Activated naive CD4-positive, alpha-beta T cell treated with anti-CD3 and anti-CD28 coated beads, Interleukin-2, amount 10 ng/mL, durations not matched to agents 7 days and 5 days (primary cell): Measurements from ENCODE around the gene ADIPOR2.
"Not testable (repeated sequence)": the region's sequence is repeated elsewhere in the genome, so short reads cannot be mapped to it uniquely, and the experiment has no call there.

Experiments used
- CTCF ChIA-PET: fragments of 350-600 bp; sonication (Branson Sonifier 250); formaldehyde crosslinking; loops from one replicate; lab custom pipeline; 2021; ENCODE audit warnings: antibody characterized with exemption; lab: Charles Lee
- DNase-seq: peaks from one replicate; pipeline ENCODE4 v3.0.0-alpha.2; 2020
- H3K27ac Mint-ChIP-seq: one replicate; pipeline ENCODE4 v1.8.0; 2021; ENCODE audit warnings: mild to moderate bottlenecking, moderate library complexity, mixed read lengths
- H3K27me3 Mint-ChIP-seq: one replicate; pipeline ENCODE4 v1.8.0; 2021; ENCODE audit warnings: mild to moderate bottlenecking, mixed read lengths
- H3K36me3 Mint-ChIP-seq: one replicate; pipeline ENCODE4 v1.8.0; 2021; ENCODE audit warnings: mixed read lengths
- H3K4me1 Mint-ChIP-seq: one replicate; pipeline ENCODE4 v1.8.0; 2021; ENCODE audit warnings: mixed read lengths
- H3K4me3 Mint-ChIP-seq: one replicate; pipeline ENCODE4 v1.8.0; 2021; ENCODE audit warnings: mild to moderate bottlenecking, moderate library complexity, mixed read lengths
- H3K9me3 Mint-ChIP-seq: one replicate; pipeline ENCODE4 v1.8.0; 2021; ENCODE audit warnings: mixed read lengths

The ADIPOR2 gene

DNA sequence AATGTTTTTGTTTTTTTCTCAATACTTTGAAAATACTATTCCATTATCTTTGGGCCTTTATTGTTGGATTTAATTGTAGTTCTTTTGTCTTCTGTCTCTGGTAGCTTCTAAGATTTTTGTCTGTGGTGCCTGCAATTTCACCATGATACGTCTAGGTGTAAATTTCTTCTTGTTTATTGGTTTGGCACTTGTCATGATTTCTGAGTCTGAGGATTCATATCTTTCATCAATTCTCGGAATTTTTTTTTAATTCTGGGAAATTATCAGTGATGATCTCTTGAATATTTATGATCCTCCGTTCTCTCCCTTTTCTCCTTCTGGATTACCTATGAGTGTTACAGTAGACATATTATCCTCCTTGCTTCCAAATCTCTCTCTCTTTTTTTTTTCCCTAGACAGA is 14.8 kb upstream of the ADIPOR2 start:
- Mint-ChIP-seq H3K27me3 (peaks cover 9% of the 10 kb centered on the region), H3K4me1 (peaks cover 3% of the 10 kb centered on the region), H3K4me3 (no peak overlapping the region), H3K9me3 (no peaks in the 10 kb centered on the region), H3K36me3 (no peaks in the 10 kb centered on the region), H3K27ac (no peak overlapping the region)
- CTCF ChIA-PET = interaction anchor here (1.4 kb wide), 1 partner anchor 115 kb away, joined by 4 read pairs; no protein-coding TSS in a partner anchor
- no peak for DNase-seq

DNA sequence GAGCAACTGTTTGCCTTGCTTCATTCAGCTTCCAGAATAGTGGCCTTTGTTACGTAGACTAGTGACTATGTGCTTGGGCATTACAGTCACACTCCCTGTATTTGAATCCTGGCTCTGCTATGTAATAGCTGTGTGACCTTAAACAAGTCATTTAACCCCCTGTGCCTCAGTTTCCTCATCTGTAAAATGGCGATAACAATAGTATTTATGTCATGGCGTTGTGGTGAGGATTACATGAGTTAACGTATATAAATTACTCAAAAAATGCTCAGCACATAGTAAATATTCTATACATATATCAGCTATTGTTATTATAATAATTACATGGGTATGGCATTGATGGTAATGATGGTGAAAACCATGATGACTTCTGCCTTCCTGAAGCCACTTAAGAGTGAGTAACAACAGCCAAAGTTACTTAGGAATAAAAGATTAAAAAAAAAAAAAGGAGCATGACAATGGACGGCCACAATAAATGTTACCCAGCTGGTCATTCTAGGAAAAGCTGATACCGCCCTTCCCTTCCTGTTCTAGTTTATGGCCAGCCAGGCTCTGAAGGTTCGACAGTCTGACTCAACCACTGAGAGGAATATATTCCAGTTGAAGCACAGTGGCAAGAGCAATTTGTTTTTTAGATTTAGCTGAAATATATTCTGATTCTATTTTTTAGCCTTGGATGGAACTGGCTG is 9.9 kb upstream of the ADIPOR2 start:
- H3K27me3 Mint-ChIP-seq = peaks cover 26% of the 10 kb centered on the region

DNA sequence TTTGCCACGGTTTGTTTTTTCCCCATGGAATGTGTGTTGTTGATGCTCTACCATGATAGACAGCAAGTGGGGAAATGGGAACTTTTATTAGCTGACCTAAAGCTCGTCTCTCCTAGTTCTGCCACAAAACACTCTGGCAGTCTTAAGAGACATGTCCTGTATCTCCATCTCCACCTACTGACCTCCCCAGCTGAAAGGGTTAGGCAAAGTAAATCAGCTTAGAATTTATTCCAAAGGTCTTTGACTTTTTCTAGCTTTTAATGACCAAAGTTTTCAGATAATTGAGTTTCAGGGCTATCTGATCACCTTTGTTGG is 9.4 kb upstream of the ADIPOR2 start:
- Mint-ChIP-seq H3K9me3 (no peaks in the 10 kb centered on the region), H3K4me1 (no peaks in the 10 kb centered on the region), H3K4me3 (no peak overlapping the region), H3K36me3 (no peaks in the 10 kb centered on the region), H3K27ac (no peak overlapping the region), H3K27me3 (peaks cover 26% of the 10 kb centered on the region)
- CTCF ChIA-PET = interaction anchor here (0.6 to 1.2 kb wide), 6 partner anchors 8 to 110 kb away, joined by 3 to 5 read pairs (median 4); no protein-coding TSS in a partner anchor
- no peak for DNase-seq

More for the DNA sequence above, 9.9 kb upstream of the ADIPOR2 start:
- DNase-seq = no peak
- Mint-ChIP-seq H3K4me1 (no peaks in the 10 kb centered on the region), H3K36me3 (no peaks in the 10 kb centered on the region), H3K4me3 (no peak overlapping the region), H3K27ac (no peak overlapping the region), H3K9me3 (no peaks in the 10 kb centered on the region)
- CTCF ChIA-PET = interaction anchor here (0.6 to 1.2 kb wide), 5 partner anchors 8 to 110 kb away, joined by 3 to 5 read pairs (median 4); no protein-coding TSS in a partner anchor

DNA sequence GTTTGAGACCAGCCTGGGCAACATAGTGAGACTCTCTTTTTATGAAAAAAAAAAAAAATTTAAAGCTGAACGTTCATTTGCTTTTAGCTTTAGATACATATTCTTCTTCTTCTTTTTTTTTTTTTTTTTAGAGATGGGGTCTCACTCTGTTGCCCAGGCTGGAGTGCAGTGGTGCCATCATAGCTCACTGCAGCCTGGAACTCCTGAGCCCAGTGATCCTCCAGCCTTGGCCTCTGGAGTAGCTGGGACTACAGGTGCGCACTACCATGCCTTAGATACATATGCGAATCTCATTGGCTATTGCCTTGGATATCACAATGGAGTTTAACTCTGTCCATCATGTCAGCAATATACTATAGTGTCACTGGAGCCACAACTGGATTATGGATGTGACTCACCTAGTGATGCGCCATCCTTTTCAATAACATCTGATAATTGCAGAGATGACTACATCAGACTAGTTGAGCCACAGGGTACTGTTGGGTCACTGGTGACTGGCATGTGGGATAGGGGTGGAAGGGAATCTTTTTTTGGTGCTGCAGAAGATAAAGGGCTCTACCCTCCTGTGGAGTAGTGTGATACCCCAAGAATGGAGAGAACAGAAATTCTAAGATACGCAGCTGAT is 2.7 kb upstream of the ADIPOR2 start:
- Mint-ChIP-seq H3K27ac (no peak overlapping the region), H3K36me3 (peaks cover 5% of the 10 kb centered on the region)
- DNase-seq = no peak

DNA sequence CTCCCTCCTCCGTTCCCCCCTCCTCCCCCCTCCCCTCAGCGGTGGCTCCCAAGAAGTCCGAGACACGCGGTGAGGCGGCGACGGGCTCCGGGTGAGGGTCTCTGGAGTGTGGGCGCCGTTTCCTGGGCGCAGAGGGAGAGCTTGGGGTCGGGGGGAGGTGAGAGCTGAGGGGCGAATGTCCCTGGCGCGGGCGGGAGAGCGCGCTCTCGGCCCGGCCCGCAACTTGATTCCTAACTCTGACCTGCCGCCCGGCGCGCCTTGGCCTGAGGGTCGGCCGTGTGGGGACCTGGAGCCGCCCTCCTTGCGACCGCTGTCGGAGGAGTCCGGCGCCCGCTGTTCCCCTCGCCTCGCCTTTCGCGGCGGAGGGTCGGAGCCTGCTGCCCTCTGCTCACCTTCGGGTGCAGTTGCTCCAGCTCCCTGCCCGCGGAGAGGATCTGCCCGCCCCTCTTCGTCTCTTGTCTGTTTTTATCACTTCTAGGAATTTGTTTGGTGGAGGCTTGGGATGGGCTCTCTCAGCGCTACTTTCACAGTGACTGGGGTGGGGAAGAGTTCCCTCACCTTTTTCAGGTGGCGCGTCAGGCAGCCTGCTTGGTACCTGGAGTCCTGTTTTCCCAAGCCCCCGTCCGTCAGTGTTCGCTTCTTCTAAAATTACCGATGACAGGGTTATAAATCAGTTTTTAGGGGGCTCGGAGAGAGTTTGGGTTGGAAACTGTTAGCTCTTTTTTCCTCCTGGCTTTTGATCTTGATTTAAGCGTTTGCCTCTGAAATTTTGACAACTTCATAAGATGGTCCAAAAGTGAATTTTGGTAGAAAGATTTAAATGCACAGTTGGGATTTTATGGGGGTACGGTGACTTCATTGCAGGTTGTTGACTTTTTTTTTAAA is 495 bp downstream of the ADIPOR2 start:
- H3K4me1 Mint-ChIP-seq = peaks cover 54% of the 10 kb centered on the region
- H3K9me3 Mint-ChIP-seq = no peaks in the 10 kb centered on the region
- DNase-seq = no peak
- peak overlapping the region; percentile 93 for H3K4me3 Mint-ChIP-seq
- peaks cover 9% of the 10 kb centered on the region for H3K36me3 Mint-ChIP-seq
- CTCF ChIA-PET = interaction anchor here (1.0 to 1.6 kb wide), 3 partner anchors 30 to 101 kb away, joined by 3 to 6 read pairs (median 3); no protein-coding TSS in a partner anchor
- H3K27ac Mint-ChIP-seq = peak overlapping the region; percentile 96
- H3K27me3 Mint-ChIP-seq = peaks cover 10% of the 10 kb centered on the region

More for the DNA sequence above, 2.7 kb upstream of the ADIPOR2 start:
- Mint-ChIP-seq H3K4me1 (peaks cover 38% of the 10 kb centered on the region), H3K4me3 (no peak overlapping the region), H3K27me3 (peaks cover 23% of the 10 kb centered on the region), H3K9me3 (no peaks in the 10 kb centered on the region)
- CTCF ChIA-PET = interaction anchor here (1.3 to 1.4 kb wide), 2 partner anchors 12 to 36 kb away, joined by 3 to 6 read pairs; no protein-coding TSS in a partner anchor

DNA sequence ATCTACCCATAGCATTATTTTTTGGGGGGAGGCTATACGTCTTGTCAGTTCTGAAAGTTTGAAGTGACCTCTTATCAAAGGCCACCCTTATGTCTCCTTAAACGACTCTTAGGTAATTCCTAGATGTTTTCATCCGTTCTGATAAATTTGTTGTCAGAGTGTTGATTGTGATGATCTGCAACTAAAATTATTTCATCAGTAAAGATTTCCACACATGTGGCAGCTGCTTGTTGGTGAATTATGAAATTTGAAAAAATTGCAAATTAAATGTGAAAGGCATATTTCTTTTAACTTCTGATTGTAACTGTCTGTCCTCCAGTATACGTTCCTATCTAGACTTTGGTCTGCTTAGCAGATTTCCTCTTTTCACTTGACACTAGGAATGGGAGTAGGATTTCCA is 1.4 kb downstream of the ADIPOR2 start:
- Mint-ChIP-seq H3K9me3 (no peaks in the 10 kb centered on the region), H3K36me3 (peaks cover 11% of the 10 kb centered on the region), H3K4me1 (peaks cover 61% of the 10 kb centered on the region), H3K27ac (peak overlapping the region; percentile 96), H3K4me3 (peak overlapping the region; percentile 93), H3K27me3 (peaks cover 10% of the 10 kb centered on the region)
- CTCF ChIA-PET = no interaction called here
- DNase-seq = no peak

DNA sequence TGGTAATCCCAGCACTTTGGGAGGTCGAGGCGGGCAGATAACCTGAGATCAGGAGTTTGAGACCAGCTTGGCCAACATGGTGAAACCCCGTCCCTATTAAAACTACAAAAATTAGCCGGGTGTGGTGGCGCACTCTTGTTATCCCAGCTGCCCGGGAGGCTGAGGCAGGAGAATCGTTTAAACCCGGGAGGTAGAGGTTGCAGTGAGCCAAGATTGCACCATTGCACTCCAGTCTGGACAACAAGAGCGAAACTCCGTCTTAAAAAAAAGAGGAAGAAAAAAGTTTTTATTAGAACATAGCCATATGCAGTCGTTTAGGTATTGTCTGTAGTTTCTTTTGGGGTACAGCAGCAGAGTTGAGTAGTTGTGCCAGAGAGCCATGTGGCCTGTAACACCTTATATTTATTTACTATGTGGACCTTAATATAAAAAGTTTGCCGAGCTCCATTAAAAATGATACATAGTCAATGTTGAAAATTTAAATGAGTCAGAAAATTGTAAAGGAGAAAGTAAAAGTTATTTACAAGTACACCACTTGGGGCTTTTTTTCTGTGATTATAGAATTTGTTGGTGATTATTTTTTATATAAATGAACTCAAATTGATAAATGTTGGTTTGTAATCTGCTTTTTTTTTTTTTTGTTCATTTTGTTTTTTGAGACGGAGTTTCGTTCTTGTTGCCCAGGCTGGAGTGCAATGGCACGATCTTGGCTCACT is 2.2 kb downstream of the ADIPOR2 start:
- CTCF ChIA-PET = interaction anchor here (0.6 kb wide), 1 partner anchor 21 kb away, joined by 3 read pairs; no protein-coding TSS in a partner anchor
- Mint-ChIP-seq H3K27me3 (peaks cover 9% of the 10 kb centered on the region), H3K27ac (no peak overlapping the region), H3K9me3 (no peaks in the 10 kb centered on the region), H3K4me1 (peaks cover 66% of the 10 kb centered on the region), H3K4me3 (peak overlapping the region; percentile 17), H3K36me3 (peaks cover 11% of the 10 kb centered on the region)
- DNase-seq = no peak

DNA sequence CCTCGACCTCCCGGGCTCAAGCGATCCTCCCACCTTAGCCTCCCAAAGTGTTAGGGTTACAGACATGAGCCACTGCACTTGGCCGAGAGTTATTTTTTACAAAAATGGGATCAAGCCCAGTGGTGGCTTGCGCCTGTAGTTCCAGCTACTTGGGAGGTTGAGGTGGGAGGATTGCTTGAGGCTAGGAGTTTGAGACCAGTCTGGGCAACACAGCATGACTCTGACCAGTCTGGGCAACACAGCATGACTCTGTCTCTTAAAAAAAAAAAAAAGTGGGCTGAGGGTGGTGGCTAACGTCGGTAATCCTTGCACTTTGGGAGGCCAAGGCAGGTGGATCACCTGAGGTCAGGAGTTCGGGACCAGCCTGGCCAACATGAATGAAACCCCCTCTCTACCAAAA is 4.2 kb downstream of the ADIPOR2 start:
- H3K27me3 Mint-ChIP-seq, H3K4me3 Mint-ChIP-seq, H3K9me3 Mint-ChIP-seq, DNase-seq, CTCF ChIA-PET, H3K27ac Mint-ChIP-seq: not testable (repeated sequence)
- H3K4me1 Mint-ChIP-seq = peaks cover 56% of the 10 kb centered on the region
- peaks cover 16% of the 10 kb centered on the region for H3K36me3 Mint-ChIP-seq

DNA sequence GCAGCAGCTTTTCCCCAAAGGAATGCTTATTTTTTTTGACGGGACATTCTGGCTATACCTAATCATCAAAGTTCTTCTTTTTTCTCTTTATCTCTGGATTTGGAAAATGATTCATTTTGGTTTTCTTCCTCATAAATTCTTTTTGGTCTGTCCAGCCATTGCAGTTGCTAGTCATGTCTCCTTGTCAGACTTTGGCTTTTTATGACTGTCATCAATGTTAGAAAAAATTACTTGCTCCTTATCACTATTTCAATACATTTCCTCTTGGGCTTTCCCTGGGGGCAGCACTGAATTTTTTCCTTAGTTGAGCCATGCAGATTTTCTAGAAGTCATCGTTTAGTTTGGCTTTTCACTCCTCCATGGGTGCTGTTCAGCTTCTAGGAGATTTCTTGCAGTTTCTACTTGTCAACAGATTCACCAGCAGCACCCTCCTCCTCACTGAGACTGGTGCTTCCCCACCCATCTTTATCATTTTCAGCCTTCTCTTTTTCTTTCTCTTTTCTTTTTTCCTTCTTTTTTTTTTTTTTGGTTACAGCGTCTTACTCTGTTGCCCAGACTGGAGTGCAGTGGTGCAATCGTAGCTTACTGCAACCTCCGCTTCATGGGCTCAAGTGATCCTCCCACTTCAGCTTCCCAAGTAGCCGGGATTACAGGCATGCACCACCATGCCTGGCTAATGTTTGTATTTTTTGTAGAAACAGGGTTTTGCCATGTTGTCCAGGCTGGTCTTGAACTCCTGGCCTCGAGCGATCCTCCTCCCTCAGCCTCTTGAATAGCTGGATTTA is 5.2 kb downstream of the ADIPOR2 start:
- H3K9me3 Mint-ChIP-seq = no peaks in the 10 kb centered on the region
- CTCF ChIA-PET = interaction anchor here (0.6 to 2.2 kb wide), 2 partner anchors 95 to 113 kb away, joined by 3 to 8 read pairs; no protein-coding TSS in a partner anchor
- DNase-seq = no peak
- H3K27me3 Mint-ChIP-seq = no peaks in the 10 kb centered on the region
- H3K27ac Mint-ChIP-seq = no peak overlapping the region
- no peak overlapping the region for H3K4me3 Mint-ChIP-seq
- H3K36me3 Mint-ChIP-seq = peaks cover 20% of the 10 kb centered on the region
- peaks cover 50% of the 10 kb centered on the region for H3K4me1 Mint-ChIP-seq

DNA sequence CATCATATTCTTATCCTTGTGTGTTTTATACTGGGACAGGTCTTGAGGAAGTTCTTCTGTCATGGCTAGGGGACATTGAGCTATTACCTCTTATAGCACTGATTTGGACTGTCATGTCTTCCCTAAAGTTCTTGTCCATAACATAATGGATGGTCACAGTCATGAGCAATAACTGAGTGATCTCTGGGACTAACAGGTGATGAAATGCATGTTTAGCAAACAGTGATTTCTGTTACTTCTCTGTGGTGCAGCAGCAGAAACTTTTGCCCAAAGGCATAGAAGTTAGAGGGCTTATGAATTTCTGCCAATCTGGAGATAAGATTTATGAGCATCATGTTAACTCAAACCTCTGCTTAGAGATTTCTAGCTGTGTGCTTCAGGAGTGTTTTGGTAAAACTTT is 5.9 kb downstream of the ADIPOR2 start:
- H3K9me3 Mint-ChIP-seq = no peaks in the 10 kb centered on the region
- no peak for DNase-seq
- peaks cover 20% of the 10 kb centered on the region for H3K36me3 Mint-ChIP-seq
- no peaks in the 10 kb centered on the region for H3K27me3 Mint-ChIP-seq
- peaks cover 46% of the 10 kb centered on the region for H3K4me1 Mint-ChIP-seq
- H3K27ac Mint-ChIP-seq = no peak overlapping the region
- CTCF ChIA-PET = interaction anchor here (0.6 to 2.2 kb wide), 2 partner anchors 94 to 112 kb away, joined by 3 to 8 read pairs; no protein-coding TSS in a partner anchor
- no peak overlapping the region for H3K4me3 Mint-ChIP-seq

DNA sequence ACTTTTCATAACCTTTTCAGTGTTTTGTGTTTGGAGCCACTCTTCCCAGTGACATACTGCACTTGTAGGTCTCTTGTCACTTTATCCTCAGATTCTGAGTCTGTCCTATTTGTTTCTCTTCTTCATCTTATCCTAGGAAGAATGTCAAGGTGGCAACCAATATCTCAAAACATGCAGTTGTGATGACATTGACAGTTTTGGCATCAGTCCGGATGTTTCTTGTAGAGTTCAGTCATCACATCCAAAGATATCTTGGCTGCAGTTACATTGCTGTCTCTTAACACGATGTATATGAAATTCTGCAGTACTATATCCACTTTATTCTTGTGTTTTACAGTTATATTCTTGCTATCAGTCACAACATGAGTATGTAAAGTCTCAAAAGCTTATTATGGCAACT is 6.4 kb downstream of the ADIPOR2 start:
- Mint-ChIP-seq H3K9me3 (no peaks in the 10 kb centered on the region), H3K4me3 (no peak overlapping the region), H3K36me3 (peaks cover 19% of the 10 kb centered on the region), H3K4me1 (peaks cover 42% of the 10 kb centered on the region), H3K27ac (no peak overlapping the region), H3K27me3 (no peaks in the 10 kb centered on the region)
- CTCF ChIA-PET = interaction anchor here (0.6 to 2.2 kb wide), 3 partner anchors 12 to 94 kb away, joined by 3 to 8 read pairs (median 4); no protein-coding TSS in a partner anchor
- no peak for DNase-seq

DNA sequence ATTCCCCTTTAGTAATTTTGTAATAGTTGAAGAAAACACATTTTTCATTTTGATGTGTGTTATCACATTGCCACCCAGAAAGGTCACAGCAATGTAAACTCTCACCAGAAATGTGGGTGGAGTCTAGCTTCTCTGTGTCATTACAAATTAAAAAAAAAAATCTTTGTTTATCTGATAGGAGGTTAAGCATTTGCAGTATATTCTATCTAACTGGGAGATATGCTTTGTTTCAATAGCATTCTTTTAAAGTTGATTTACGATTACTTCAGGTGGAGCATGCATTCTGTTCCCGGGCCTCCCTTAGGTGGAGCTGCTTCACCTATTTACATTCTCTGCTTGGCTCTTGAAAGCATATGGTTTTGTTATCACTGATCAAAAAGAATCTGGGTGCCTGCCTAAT is 7.8 kb downstream of the ADIPOR2 start:
- CTCF ChIA-PET = interaction anchor here (2.2 kb wide), 1 partner anchor 92 kb away, joined by 8 read pairs; no protein-coding TSS in a partner anchor
- Mint-ChIP-seq H3K36me3 (peaks cover 14% of the 10 kb centered on the region), H3K27me3 (no peaks in the 10 kb centered on the region), H3K4me1 (peaks cover 31% of the 10 kb centered on the region), H3K27ac (no peak overlapping the region), H3K9me3 (no peaks in the 10 kb centered on the region), H3K4me3 (no peak overlapping the region)
- no peak for DNase-seq

DNA sequence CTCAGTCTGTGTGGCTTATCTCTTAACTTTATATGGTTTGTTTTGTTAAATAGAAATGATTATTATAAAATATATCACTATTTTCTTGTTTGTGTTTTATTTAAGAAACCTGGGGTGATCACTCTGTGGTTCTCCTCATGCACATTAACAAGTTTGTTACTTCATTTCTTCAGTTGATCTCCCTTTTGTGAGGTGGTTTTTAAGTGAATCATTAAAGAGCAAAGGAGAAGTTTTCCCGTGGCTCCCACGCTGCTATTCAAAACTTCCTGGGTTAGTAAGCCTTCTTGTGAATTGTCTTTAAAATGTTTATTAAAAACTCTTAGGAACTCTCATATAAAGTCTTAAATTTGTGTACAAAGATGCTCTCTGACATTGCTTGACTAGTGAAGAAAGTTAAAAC is 11.8 kb downstream of the ADIPOR2 start:
- Mint-ChIP-seq H3K27me3 (no peaks in the 10 kb centered on the region), H3K27ac (no peak overlapping the region), H3K4me1 (peaks cover 30% of the 10 kb centered on the region), H3K36me3 (peaks cover 14% of the 10 kb centered on the region), H3K9me3 (no peaks in the 10 kb centered on the region), H3K4me3 (no peak overlapping the region)
- CTCF ChIA-PET = no interaction called here
- no peak for DNase-seq
